Stimulated activated CD4-positive, alpha-beta T cell treated with anti-CD3 and anti-CD28 coated beads, Interleukin-12 subunit alpha, Interleukin-12 subunit beta, amount 100 ng/mL, for 24 hours (primary cell): ENCODE results near the gene ANG.

ENCODE experiments used
- DNase-seq, 2 experiments: peaks; one replicate each; pipeline ENCODE4 v3.0.0-alpha.2; 2020; ENCODE audit warnings: low read depth in 2 of 2

ANG gene

DNA sequence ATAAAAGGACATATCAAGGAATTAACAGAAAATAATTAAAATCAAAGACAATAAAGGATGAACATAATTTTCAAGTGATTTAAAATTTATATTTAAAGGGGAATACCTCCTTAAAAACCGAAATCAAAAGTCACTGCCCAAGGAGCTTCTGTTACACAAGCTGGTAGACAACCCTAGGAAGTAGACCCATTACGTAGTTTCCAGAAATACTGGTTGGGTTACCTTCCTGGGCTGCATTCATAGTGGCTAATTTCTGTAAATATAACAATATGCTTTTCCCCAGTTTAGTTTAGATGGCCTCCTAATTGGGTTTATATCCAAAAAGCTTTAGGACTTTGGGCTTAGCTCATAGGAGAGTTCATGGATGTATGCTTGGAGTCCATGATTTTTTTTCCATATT, 55.0 kb downstream of the ANG start:
- no peak for DNase-seq
